ENCODE data around the gene POFUT2.

The POFUT2 gene

DNA sequence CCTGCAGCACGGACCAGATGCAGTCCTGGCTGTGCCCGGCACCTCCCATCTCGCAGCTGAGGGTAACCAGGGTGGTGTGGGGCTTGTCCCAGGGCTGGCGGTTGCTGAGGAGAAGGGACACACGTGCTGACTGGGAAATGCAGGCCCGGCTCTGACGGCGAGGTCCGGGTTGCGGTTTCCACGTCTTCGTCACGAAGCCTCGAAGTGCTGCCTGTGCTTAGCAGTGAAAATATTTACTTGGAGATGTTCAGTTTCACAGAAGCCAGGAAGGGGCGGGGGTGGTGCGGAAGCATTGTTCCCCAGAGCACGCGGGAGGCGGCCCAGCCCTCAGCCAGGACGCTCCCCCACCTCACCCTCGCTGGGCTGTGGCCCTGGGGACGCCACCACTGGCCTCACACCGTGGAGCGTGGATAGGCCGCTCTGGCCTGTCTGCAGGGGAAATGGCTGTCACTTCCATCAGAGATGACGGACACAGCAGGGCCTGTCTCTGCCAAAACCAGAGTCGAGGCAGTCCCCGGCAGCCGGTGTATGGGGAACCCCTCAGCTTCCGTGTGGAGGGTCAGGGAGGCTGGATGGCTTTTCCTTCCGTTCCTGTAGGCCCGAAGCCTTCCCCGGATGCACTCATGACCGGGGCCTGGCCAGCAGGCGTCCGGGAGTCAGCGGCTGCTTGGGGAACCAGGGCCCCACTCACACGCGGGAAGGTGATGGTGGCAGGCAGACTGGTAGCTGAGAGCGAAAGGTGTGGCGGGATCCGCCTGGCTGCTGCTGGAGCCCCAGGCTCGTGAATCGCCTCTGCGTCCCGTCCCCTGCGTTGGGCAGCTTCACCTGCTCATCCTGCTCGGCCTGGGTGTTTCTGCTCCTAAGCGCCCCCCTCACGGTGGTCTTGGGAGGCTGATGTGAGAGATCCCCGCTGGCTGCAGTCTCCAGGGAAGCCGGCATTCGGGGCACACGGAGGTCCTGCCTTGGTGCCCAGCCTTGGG lies 14.7 kb upstream of the POFUT2 start:
- DNase-seq (peak in 2 of 3 experiments; percentile 37 to 47), ATAC-seq (replicated peaks) (peak; percentile 84)
- Mint-ChIP-seq H3K27me3 (peaks cover 15 to 41% of the 10 kb centered on the region in 2 donors), H3K36me3 (ENCODE audit: insufficient read depth) (no peaks in the 10 kb centered on the region), H3K4me3 (no peak overlapping the region), H3K27ac (peak overlapping the region in 1 of 2 donors; percentile 80), H3K9me3 (no peaks in the 10 kb centered on the region), H3K4me1 (ENCODE audit: low read depth in 2 of 2) (peaks cover 6 to 14% of the 10 kb centered on the region in 2 donors)

DNA sequence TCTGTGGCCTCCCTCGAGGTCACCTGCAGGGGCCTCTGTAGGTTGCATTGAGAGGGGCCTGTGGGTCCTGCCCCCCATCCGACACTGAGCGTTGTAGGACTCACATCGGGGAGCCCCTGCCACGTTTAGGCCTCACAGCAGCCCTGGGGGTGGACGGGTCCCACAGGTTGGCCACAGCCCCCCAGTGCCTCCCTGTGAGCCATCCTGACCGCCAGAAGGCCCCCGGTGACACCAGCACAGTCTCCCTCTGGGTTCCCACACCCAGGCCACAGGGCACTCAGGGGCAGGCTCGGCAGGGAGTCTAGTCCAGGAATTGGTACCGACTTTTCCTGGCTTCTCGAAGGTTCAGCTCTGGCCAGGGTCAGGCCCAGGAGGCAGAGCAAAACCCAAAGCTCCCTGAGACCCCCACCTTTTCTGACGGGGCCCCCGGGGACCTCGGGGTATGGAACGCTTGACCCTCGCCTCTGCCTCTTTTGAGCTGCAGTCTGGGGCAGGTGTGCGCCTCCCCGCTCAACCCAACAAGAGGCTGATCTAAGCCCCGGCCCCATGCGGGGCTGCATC lies 13.9 kb upstream of the POFUT2 start:
- Mint-ChIP-seq H3K9me3 (no peaks in the 10 kb centered on the region), H3K27me3 (peaks cover 15 to 33% of the 10 kb centered on the region in 2 donors), H3K4me3 (no peak overlapping the region), H3K4me1 (ENCODE audit: low read depth in 2 of 2) (peaks cover 6 to 14% of the 10 kb centered on the region in 2 donors), H3K27ac (peak overlapping the region in 1 of 2 donors; percentile 80), H3K36me3 (ENCODE audit: insufficient read depth) (no peaks in the 10 kb centered on the region)
- no peak for ATAC-seq (replicated peaks)
- no peak for DNase-seq

GRCh38 chr21:45300786-45301520 lies 13.3 kb upstream of the POFUT2 start:
- Mint-ChIP-seq H3K9me3 (no peaks in the 10 kb centered on the region), H3K27ac (peak overlapping the region in 1 of 2 donors; percentile 80), H3K4me1 (ENCODE audit: low read depth in 2 of 2) (peaks cover 0 to 14% of the 10 kb centered on the region in 2 donors), H3K36me3 (ENCODE audit: insufficient read depth) (no peaks in the 10 kb centered on the region), H3K27me3 (peaks cover 10 to 27% of the 10 kb centered on the region in 2 donors), H3K4me3 (no peak overlapping the region)
- DNase-seq: no peak
- no peak for ATAC-seq (replicated peaks)

DNA sequence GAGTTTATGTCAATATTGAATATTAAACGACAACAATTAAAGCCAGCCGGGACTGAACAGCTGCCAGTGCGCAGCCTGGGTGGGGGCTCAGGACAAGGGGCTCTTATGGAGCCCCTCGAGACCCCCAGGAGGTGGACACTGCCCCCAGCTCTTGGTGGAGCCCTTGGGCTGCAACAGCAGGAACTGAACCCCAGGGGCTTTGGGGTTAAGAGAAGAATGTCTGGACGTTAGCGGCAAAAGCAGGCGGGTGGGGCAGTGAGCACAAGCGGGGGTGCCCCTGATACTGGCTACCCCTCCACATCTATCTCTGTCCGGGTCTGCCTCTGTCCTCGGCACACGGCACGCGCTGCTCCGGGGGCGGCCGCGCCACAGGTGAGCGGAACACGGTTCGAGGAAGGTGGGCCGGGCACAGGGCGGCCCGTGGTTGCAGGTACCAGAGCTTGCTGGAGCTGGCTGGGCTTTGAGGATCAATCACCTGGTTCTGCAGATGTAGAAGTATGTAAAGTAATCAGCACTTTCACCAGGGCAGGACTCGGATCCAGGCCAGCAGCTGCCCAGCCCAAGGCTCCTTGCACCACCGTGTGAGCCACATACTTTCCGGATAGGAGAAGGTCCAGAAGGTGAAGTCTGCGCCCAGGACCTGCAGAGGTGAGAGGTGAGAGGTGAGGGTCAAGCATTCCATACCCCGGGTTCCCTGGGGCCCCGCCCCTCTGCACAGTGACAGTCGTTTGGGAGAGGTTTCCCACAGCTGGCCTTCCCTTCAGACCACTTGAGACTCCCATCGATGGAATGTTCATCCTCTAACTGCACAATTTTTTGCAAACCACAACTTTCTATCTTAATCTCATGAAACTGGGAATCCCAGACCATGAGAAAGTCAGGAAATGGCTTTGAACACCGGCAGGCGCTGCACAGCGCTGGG lies 12.4 kb upstream of the POFUT2 start:
- no peak for ATAC-seq (replicated peaks)
- Mint-ChIP-seq H3K4me1 (ENCODE audit: low read depth in 2 of 2) (peaks cover 0 to 14% of the 10 kb centered on the region in 2 donors), H3K27ac (peak overlapping the region in 1 of 2 donors; percentile 23), H3K4me3 (no peak overlapping the region), H3K9me3 (no peaks in the 10 kb centered on the region), H3K27me3 (peaks cover 6 to 27% of the 10 kb centered on the region in 2 donors), H3K36me3 (ENCODE audit: insufficient read depth) (no peaks in the 10 kb centered on the region)
- DNase-seq: no peak

GRCh38 chr21:45299026-45299863 lies 11.6 kb upstream of the POFUT2 start:
- Mint-ChIP-seq H3K36me3 (ENCODE audit: insufficient read depth) (no peaks in the 10 kb centered on the region), H3K9me3 (no peaks in the 10 kb centered on the region), H3K4me1 (ENCODE audit: low read depth in 2 of 2) (peaks cover 0 to 12% of the 10 kb centered on the region in 2 donors), H3K27ac (peak overlapping the region; percentile 54 to 81), H3K27me3 (peaks cover 3 to 28% of the 10 kb centered on the region in 2 donors), H3K4me3 (no peak overlapping the region)
- no peak for DNase-seq
- ATAC-seq (replicated peaks): no peak

- H3K27ac Mint-ChIP-seq: no peak overlapping the region
- no peaks in the 10 kb centered on the region for H3K9me3 Mint-ChIP-seq
- no peak overlapping the region for H3K4me3 Mint-ChIP-seq
- H3K27me3 Mint-ChIP-seq: peaks cover 0 to 15% of the 10 kb centered on the region in 2 donors
- ATAC-seq (replicated peaks) (no peak), DNase-seq (no peak)
- no peaks in the 10 kb centered on the region for H3K36me3 Mint-ChIP-seq (ENCODE audit: insufficient read depth)
- peaks cover 4 to 10% of the 10 kb centered on the region in 2 donors for H3K4me1 Mint-ChIP-seq (ENCODE audit: low read depth in 2 of 2)
Measured at GRCh38 chr21:45297869-45298268, 10.2 kb upstream of the POFUT2 start.

DNA sequence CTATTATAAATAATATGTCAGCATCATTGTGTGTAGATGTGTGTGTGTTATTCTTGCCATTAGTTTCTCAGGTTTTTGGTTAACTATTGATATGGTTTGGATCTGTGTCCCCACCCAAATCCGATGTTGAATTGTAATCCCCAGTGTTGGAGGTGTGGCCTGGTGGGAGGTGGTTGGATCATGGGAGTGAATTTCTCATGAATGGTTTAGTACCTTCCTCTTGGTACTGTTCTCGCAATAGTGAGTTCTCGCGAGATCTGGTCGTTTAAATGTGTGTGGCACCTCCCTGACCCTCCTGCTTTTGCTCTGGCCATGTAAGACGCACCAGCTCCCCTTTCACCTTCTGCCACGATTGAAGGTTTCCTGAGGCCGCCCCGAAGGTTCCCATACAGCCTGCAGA lies 9.6 kb upstream of the POFUT2 start:
- no peak for ATAC-seq (replicated peaks)

GRCh38 chr21:45296638-45297037 lies 8.9 kb upstream of the POFUT2 start:
- H3K4me3 Mint-ChIP-seq: no peak overlapping the region
- H3K27ac Mint-ChIP-seq: no peak overlapping the region
- H3K4me1 Mint-ChIP-seq (ENCODE audit: low read depth in 2 of 2): peaks cover 10% of the 10 kb centered on the region in 2 donors
- H3K27me3 Mint-ChIP-seq: peaks cover 0 to 15% of the 10 kb centered on the region in 2 donors
- ATAC-seq (replicated peaks) (no peak), DNase-seq (no peak)
- H3K9me3 Mint-ChIP-seq: no peaks in the 10 kb centered on the region
- no peaks in the 10 kb centered on the region for H3K36me3 Mint-ChIP-seq (ENCODE audit: insufficient read depth)

More for the DNA sequence above, 9.6 kb upstream of the POFUT2 start:
- Mint-ChIP-seq H3K4me1 (ENCODE audit: low read depth in 2 of 2) (peaks cover 9 to 12% of the 10 kb centered on the region in 2 donors), H3K27me3 (peaks cover 0 to 15% of the 10 kb centered on the region in 2 donors), H3K27ac (no peak overlapping the region), H3K4me3 (no peak overlapping the region), H3K9me3 (no peaks in the 10 kb centered on the region), H3K36me3 (ENCODE audit: insufficient read depth) (no peaks in the 10 kb centered on the region)
- no peak for DNase-seq

- peak overlapping the region in 1 of 2 donors; percentile 60 for H3K27ac Mint-ChIP-seq
- no peak overlapping the region for H3K4me3 Mint-ChIP-seq
- H3K9me3 Mint-ChIP-seq: no peaks in the 10 kb centered on the region
- ATAC-seq (replicated peaks) (no peak), DNase-seq (no peak)
- peaks cover 0 to 15% of the 10 kb centered on the region in 2 donors for H3K27me3 Mint-ChIP-seq
- no peaks in the 10 kb centered on the region for H3K36me3 Mint-ChIP-seq (ENCODE audit: insufficient read depth)
- peaks cover 10 to 13% of the 10 kb centered on the region in 2 donors for H3K4me1 Mint-ChIP-seq (ENCODE audit: low read depth in 2 of 2)
Measured at GRCh38 chr21:45295576-45296365, 8.1 kb upstream of the POFUT2 start.

DNA sequence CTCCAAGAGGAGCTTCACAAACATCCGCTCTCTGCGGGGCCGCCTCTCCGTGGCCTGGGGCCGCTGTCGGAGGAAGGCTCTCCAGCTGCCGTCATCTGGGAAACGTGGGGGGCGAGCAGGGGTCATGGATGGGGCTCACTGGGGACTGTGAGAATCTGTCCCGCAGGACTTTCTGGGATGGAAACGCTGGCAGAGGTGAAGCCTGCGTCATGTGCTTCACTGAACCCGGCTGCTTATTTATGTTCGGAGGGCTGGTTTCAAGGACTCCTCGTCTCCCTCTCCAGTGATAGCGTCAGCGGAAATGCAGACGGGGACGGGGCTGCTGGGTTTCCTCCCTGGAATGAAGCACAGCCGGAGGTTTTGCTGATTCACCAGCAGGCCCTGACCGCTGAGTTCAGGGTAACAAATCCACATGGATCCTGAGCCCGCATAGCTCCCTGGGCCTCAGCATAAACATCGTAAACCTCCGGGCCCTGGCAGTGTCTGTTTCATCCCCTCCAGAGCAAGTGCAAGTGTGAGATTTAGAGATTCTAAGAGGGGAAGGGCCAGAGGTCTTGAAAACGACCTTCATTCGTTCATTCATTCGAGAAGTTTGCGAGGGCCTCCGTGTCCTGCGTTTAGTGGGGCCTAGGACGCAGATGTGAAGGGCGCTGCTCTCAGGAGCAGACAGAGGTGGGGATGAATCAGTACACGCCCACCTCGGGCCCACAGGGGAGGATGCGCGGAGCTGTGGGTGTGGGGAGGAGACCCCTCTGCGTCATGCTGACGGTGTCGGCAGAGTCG lies 7.0 kb upstream of the POFUT2 start:
- H3K4me3 Mint-ChIP-seq: no peak overlapping the region
- peaks cover 0 to 15% of the 10 kb centered on the region in 2 donors for H3K27me3 Mint-ChIP-seq
- peaks cover 10 to 14% of the 10 kb centered on the region in 2 donors for H3K4me1 Mint-ChIP-seq (ENCODE audit: low read depth in 2 of 2)
- peak overlapping the region in 1 of 2 donors; percentile 60 for H3K27ac Mint-ChIP-seq
- no peak for DNase-seq
- H3K9me3 Mint-ChIP-seq: no peaks in the 10 kb centered on the region
- ATAC-seq (replicated peaks): no peak
- peaks cover 1% of the 10 kb centered on the region for H3K36me3 Mint-ChIP-seq (ENCODE audit: insufficient read depth)

Measured in effector memory CD8-positive, alpha-beta T cell (primary cell).